Urinary bladder (tissue), 4 donors: ENCODE measurements around the gene TM9SF3. TPM values are rescaled to one million over a fixed set of nuclear protein-coding genes. Genes with fewer than 3 reads are reported as not detected.

Experiments used
- DNase-seq: peaks from one replicate; pipeline ENCODE4 v3.0.0-alpha.2; 2015; ENCODE audit errors: extremely low spot score
- H3K27ac ChIP-seq: one replicate; pipeline ENCODE4 v1.5.1; 2013; ENCODE audit warnings: low read depth, mild to moderate bottlenecking, moderate library complexity
- H3K36me3 ChIP-seq: one replicate; pipeline ENCODE4 v1.6.1; 2013; ENCODE audit warnings: mild to moderate bottlenecking, moderate library complexity; ENCODE audit not compliant: insufficient read depth
- H3K4me1 ChIP-seq: one replicate; pipeline ENCODE4 v1.6.1; 2013; ENCODE audit warnings: mild to moderate bottlenecking, moderate library complexity; ENCODE audit not compliant: insufficient read depth
- H3K4me3 ChIP-seq: one replicate; pipeline ENCODE4 v1.5.1; 2013; ENCODE audit warnings: low read depth, low read length
- WGBS: extraction: QIAGEN DNeasy Blood & Tissue Kit; methylation state at CpG from one replicate; pipeline ENCODE4 v1.1.7; 2013; 5-methylcytosine and 5-hydroxymethylcytosine counted together
- polyA plus RNA-seq: library from polyadenylated mRNA; stranded (reverse); fragments of 200-250 nt; gene quantifications from one replicate; pipeline ENCODE4 v1.2.3, GENCODE V29; 2013
- total RNA-seq: library from RNA; depleted of rRNA; stranded (reverse); fragments of >200 nt; gene quantifications from one replicate; pipeline ENCODE4 v1.2.3, GENCODE V29; 2014
- donor health status: healthy with polysubstance abuse.
- donor health status: healthy.

The TM9SF3 gene
- 156 TPM for total RNA-seq
- 55.2 TPM for polyA plus RNA-seq

GRCh38 chr10:96586419-96587263 is at the start of gene TM9SF3:
TM9SF3 (minus strand) TSS chr10:96587012; CDS start chr10:96586835, 177 bp downstream.
- under 1% methylated on average over 107 of the region's 107 CpGs for WGBS
- peak; percentile 66 for DNase-seq
- no peaks in the 10 kb centered on the region for H3K36me3 ChIP-seq
- H3K4me3 ChIP-seq, result peak within 1 kb of the TSS; percentile 95
- peak within 1 kb of the TSS; percentile 99 for H3K27ac ChIP-seq
- H3K4me1 ChIP-seq, result no peaks in the 10 kb centered on the region

DNA sequence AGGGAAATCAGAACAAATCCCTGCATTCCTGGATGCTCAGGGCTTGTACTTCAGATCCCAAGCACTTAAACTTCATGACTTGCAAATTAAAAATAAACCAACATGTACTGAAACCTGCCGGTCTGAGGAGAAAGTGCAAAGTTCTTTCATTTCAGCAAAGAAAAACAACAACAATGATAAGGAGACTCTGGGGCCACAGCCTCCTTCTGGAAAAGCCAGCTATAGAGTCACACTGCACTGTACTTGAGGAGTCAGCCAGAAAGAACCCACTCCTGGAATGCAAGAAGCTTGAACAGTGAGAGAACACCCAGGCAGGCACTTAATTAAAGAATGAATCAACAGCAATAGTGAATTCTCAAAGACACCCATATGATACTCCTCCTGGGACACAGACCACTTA is 49.7 kb upstream of the TM9SF3 start:
- 38% methylated on average over 1 of the region's 1 CpG for WGBS
- Histone ChIP-seq H3K4me3 (no peak overlapping the region), H3K4me1 (no peaks in the 10 kb centered on the region), H3K36me3 (no peaks in the 10 kb centered on the region), H3K27ac (no peak overlapping the region)
- DNase-seq, result no peak

DNA sequence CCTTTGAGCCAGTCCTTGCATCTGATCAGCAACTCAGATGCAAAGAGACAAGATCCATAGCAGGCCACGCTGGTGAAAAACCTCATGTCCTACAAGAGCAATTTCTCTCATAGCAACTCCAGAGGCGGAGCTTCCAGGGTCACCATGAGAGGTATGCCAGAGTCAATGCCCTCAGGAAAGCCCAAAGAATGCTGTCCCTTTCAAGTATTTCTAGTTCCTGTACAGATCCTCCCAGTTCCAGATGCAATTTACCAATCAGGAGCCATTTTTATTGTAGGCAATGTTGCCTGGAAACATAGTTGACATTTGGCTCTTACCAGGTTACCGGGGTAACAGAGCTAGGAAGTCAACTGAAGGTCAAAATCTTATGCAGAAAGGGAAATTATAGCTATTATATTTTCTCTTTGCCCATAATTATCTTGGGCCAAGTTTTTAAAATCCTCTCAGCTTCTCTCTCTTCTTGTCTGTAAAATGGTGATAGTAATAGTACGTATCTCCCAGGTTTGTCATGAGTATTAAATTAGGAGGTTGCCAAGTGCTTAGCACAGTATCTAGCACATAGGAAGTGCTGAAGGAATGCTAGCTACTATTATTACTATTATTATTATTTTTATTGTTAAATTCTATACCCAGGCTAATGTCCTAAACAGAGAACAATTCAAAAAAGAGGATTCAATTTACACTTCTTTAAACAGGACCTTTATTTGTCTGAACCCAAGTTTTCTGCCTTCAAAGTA is 46.3 kb upstream of the TM9SF3 start:
- Histone ChIP-seq H3K27ac (no peak overlapping the region), H3K4me1 (no peaks in the 10 kb centered on the region), H3K4me3 (no peak overlapping the region), H3K36me3 (no peaks in the 10 kb centered on the region)
- WGBS, result 75% methylated on average over 4 of the region's 4 CpGs
- peak; percentile 36 for DNase-seq

GRCh38 chr10:96627292-96627691 is 40.5 kb upstream of the TM9SF3 start:
- Histone ChIP-seq H3K4me3 (no peak overlapping the region), H3K27ac (no peak overlapping the region), H3K4me1 (no peaks in the 10 kb centered on the region), H3K36me3 (no peaks in the 10 kb centered on the region)
- WGBS, result 38% methylated on average over 1 of the region's 1 CpG
- no peak for DNase-seq

GRCh38 chr10:96626795-96627194 is 40.0 kb upstream of the TM9SF3 start:
- 80% methylated on average over 5 of the region's 5 CpGs for WGBS
- Histone ChIP-seq H3K27ac (no peak overlapping the region), H3K4me1 (no peaks in the 10 kb centered on the region), H3K36me3 (no peaks in the 10 kb centered on the region), H3K4me3 (no peak overlapping the region)
- DNase-seq, result no peak

- H3K36me3 ChIP-seq, result no peaks in the 10 kb centered on the region
- no peak overlapping the region for H3K27ac ChIP-seq
- WGBS, result 60% methylated on average over 1 of the region's 1 CpG
- DNase-seq, result no peak
- no peak overlapping the region for H3K4me3 ChIP-seq
- no peaks in the 10 kb centered on the region for H3K4me1 ChIP-seq
Observed at GRCh38 chr10:96625173-96625572, 38.4 kb upstream of the TM9SF3 start.

GRCh38 chr10:96622013-96622787 is 35.4 kb upstream of the TM9SF3 start:
- WGBS, result 90% methylated on average over 6 of the region's 6 CpGs
- H3K27ac ChIP-seq, result no peak overlapping the region

DNA sequence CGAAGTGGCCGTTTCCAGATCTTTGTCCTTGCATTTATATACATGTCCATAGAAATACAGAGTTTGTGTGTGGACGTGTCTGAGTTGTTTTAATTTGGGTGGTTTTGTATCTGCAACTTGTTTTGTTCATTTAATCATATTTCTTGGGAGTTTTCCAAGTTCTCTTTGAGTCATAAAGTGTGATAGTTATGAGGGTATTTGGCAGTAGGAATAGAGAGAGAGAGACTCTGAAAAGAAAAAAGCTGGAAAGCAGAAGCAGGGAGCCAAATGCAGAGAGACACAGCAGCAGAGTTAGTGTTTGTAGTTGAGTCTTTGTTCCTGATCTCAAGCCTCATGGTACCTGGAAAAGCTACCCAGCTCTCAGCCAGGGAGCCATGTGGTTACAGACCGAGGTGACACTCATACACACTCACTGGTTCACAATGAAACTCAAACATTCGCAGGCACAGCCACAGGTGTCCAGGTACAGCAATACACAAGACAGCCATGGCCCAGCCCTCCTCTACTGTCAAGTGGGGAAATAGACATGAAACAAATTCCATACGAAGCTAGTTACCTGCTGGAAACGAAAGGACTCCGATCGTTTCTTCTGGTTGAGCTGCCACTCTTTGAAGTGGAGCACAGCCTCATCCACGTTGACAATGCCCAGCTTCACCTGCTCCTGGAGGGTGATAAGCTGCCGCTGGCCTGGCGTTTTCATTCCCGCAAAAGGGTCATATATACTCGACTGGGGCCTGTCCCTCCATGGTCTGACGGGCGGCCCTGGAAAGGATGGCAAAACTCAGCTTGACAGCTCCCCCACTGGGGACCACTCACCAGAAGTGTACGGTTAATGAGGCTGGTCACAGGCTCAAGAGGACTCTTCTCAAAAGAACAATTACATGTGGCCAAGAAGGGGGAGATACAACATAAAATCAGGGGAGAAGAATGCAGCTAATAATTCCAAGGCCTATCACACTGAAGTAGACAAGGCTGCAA is 33.3 kb upstream of the TM9SF3 start:
- 79% methylated on average over 17 of the region's 17 CpGs for WGBS
- DNase-seq, result no peak
- no peak overlapping the region for H3K4me3 ChIP-seq
- no peak overlapping the region for H3K27ac ChIP-seq
- H3K36me3 ChIP-seq, result no peaks in the 10 kb centered on the region
- H3K4me1 ChIP-seq, result no peaks in the 10 kb centered on the region

More at GRCh38 chr10:96622013-96622787, 35.4 kb upstream of the TM9SF3 start:
- Histone ChIP-seq H3K4me3 (no peak overlapping the region), H3K36me3 (no peaks in the 10 kb centered on the region), H3K4me1 (no peaks in the 10 kb centered on the region)
- no peak for DNase-seq

GRCh38 chr10:96619120-96619519 is 32.3 kb upstream of the TM9SF3 start:
- H3K4me1 ChIP-seq, result no peaks in the 10 kb centered on the region
- H3K4me3 ChIP-seq, result no peak overlapping the region
- no peaks in the 10 kb centered on the region for H3K36me3 ChIP-seq
- WGBS, result 72% methylated on average over 11 of the region's 11 CpGs
- no peak overlapping the region for H3K27ac ChIP-seq
- no peak for DNase-seq

GRCh38 chr10:96618653-96619052 is 31.8 kb upstream of the TM9SF3 start:
- Histone ChIP-seq H3K4me3 (no peak overlapping the region), H3K27ac (no peak overlapping the region), H3K4me1 (no peaks in the 10 kb centered on the region), H3K36me3 (no peaks in the 10 kb centered on the region)
- 32% methylated on average over 2 of the region's 2 CpGs for WGBS
- DNase-seq, result no peak

DNA sequence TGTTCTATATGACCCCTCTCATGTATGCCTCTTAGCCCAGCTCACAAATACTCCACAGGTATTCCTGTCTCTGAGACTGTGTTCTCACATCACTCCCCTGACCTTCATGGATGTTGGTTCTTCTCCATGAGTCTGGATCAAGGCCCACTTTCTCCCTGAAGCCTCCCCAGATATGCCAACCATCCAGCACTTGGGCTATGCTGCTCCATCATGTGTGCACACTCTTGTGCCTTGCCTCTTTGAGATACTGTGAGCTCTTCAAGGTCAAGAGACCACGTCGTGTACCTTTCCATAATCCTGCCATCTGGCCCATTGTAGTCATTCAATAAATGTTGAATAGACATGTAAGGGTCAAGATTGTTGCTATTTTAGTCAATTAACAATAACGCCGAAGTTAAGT is 30.1 kb upstream of the TM9SF3 start:
- DNase-seq, result no peak
- Histone ChIP-seq H3K36me3 (no peaks in the 10 kb centered on the region), H3K27ac (no peak overlapping the region), H3K4me3 (no peak overlapping the region), H3K4me1 (no peaks in the 10 kb centered on the region)
- 72% methylated on average over 4 of the region's 4 CpGs for WGBS

DNA sequence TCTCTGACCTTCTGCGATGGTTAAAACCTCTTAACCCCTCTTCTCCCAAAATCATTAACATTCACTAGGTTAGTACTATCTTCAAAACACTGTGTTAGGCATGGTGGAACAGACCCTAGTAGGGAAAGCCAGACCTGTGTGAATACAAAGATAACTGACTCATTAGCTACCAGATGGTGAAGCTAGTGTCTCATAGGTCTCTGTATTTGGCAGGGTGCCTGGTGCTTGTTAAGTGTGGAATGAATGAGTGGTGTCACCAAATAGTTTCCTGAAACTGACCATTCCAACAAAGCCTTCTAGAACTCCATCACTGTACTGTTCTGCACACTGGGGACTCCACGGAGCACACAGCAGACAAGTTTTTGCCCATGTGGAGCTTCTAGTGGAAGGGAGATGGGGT is 27.7 kb upstream of the TM9SF3 start:
- WGBS, result 71% methylated on average over 2 of the region's 2 CpGs
- no peak overlapping the region for H3K4me3 ChIP-seq
- no peaks in the 10 kb centered on the region for H3K4me1 ChIP-seq
- no peak for DNase-seq
- H3K36me3 ChIP-seq, result no peaks in the 10 kb centered on the region
- H3K27ac ChIP-seq, result no peak overlapping the region

- H3K4me1 ChIP-seq, result no peaks in the 10 kb centered on the region
- 88% methylated on average over 3 of the region's 3 CpGs for WGBS
- DNase-seq, result no peak
- no peaks in the 10 kb centered on the region for H3K36me3 ChIP-seq
- H3K4me3 ChIP-seq, result no peak overlapping the region
- H3K27ac ChIP-seq, result no peak overlapping the region
Observed at GRCh38 chr10:96613576-96613975, 26.8 kb upstream of the TM9SF3 start.
